Measurements from ENCODE around the gene RGS3. TPM values are rescaled to one million over a fixed set of nuclear protein-coding genes. Genes with fewer than 3 reads are reported as not detected.
A peak's percentile ranks its signal among the peaks of the same experiment; 100 is the strongest.

The RGS3 gene
- total RNA-seq, 4 donors from 2014 or later = 11.0 to 18.8 (median 16.0) TPM

GRCh38 chr9:113501129-113501686 is 37.7 kb downstream of the RGS3 start:
- no peak for DNase-seq (ENCODE audit: low spot score in 2 of 2)
- TF ChIP-seq EP300 (IDR thresholded peaks at IDR 0.05) (no peak), POLR2AphosphoS5 (IDR thresholded peaks at IDR 0.05) (no peak), CTCF (IDR thresholded peaks at IDR 0.05) (no peak), POLR2A (IDR thresholded peaks at IDR 0.05) (no peak)
- Histone ChIP-seq H3K36me3 (no peaks in the 10 kb centered on the region), H3K4me3 (peak overlapping the region; percentile 34), H3K4me1 (peaks cover 9% of the 10 kb centered on the region), H3K9me3 (no peaks in the 10 kb centered on the region), H3K27me3 (no peaks in the 10 kb centered on the region), H3K27ac (peak overlapping the region; percentile 14)
- 90% methylated on average over 19 of the region's 20 CpGs for WGBS

GRCh38 chr9:113501852-113502251 is 38.3 kb downstream of the RGS3 start:
- Histone ChIP-seq H3K4me3 (peak overlapping the region; percentile 34), H3K27ac (peak overlapping the region; percentile 14), H3K4me1 (peaks cover 9% of the 10 kb centered on the region), H3K9me3 (no peaks in the 10 kb centered on the region), H3K36me3 (no peaks in the 10 kb centered on the region), H3K27me3 (no peaks in the 10 kb centered on the region)
- TF ChIP-seq POLR2A (IDR thresholded peaks at IDR 0.05) (no peak), CTCF (IDR thresholded peaks at IDR 0.05) (no peak)
- DNase-seq (ENCODE audit: low spot score in 2 of 2) = no peak
- WGBS = 82% methylated on average over 5 of the region's 5 CpGs

- Histone ChIP-seq H3K4me1 (peaks cover 9% of the 10 kb centered on the region), H3K9me3 (no peaks in the 10 kb centered on the region), H3K4me3 (peak overlapping the region; percentile 34), H3K27ac (no peak overlapping the region), H3K36me3 (no peaks in the 10 kb centered on the region), H3K27me3 (no peaks in the 10 kb centered on the region)
- 88% methylated on average over 4 of the region's 4 CpGs for WGBS
- DNase-seq (ENCODE audit: low spot score in 2 of 2) = no peak
- TF ChIP-seq CTCF (IDR thresholded peaks at IDR 0.05) (no peak), POLR2AphosphoS5 (IDR thresholded peaks at IDR 0.05) (no peak), POLR2A (IDR thresholded peaks at IDR 0.05) (no peak), EP300 (IDR thresholded peaks at IDR 0.05) (no peak)
Measured at GRCh38 chr9:113502427-113503034, 39.0 kb downstream of the RGS3 start.

- Histone ChIP-seq H3K9me3 (no peaks in the 10 kb centered on the region), H3K4me3 (peak overlapping the region; percentile 34), H3K4me1 (peaks cover 12% of the 10 kb centered on the region), H3K27ac (peak overlapping the region; percentile 14), H3K36me3 (no peaks in the 10 kb centered on the region), H3K27me3 (no peaks in the 10 kb centered on the region)
- 76% methylated on average over 8 of the region's 8 CpGs for WGBS
- TF ChIP-seq POLR2A (IDR thresholded peaks at IDR 0.05) = no peak
- no peak for TF ChIP-seq CTCF (IDR thresholded peaks at IDR 0.05)
- TF ChIP-seq EP300 (IDR thresholded peaks at IDR 0.05) = no peak
- TF ChIP-seq POLR2AphosphoS5 (IDR thresholded peaks at IDR 0.05) = no peak
- no peak for DNase-seq (ENCODE audit: low spot score in 2 of 2)
Measured at GRCh38 chr9:113503131-113503541, 39.6 kb downstream of the RGS3 start.

GRCh38 chr9:113503613-113504211 is 40.2 kb downstream of the RGS3 start:
- WGBS = 71% methylated on average over 10 of the region's 10 CpGs
- Histone ChIP-seq H3K27ac (peak overlapping the region; percentile 14), H3K27me3 (no peaks in the 10 kb centered on the region), H3K9me3 (no peaks in the 10 kb centered on the region), H3K4me1 (peaks cover 18% of the 10 kb centered on the region), H3K4me3 (peak overlapping the region; percentile 34), H3K36me3 (no peaks in the 10 kb centered on the region)
- TF ChIP-seq CTCF (IDR thresholded peaks at IDR 0.05) (no peak), POLR2AphosphoS5 (IDR thresholded peaks at IDR 0.05) (no peak), POLR2A (IDR thresholded peaks at IDR 0.05) (no peak), EP300 (IDR thresholded peaks at IDR 0.05) (no peak)
- DNase-seq (ENCODE audit: low spot score in 2 of 2) = no peak
